SU-DHL-6 (cell line): ENCODE results near the gene PIP4K2B.

ENCODE experiments used
- H2AFZ ChIP-seq: fragments of 200-600 bp; sonication (generic); 2 replicates; pipeline ENCODE4 v1.6.1; 2014; ENCODE audit warnings: low read depth, mild to moderate bottlenecking, moderate library complexity, mixed read lengths, antibody characterized with exemption, low read length; ENCODE audit not compliant: severe bottlenecking
- H3F3A ChIP-seq: fragments of 200-600 bp; shearing (Covaris generic); 2 replicates; pipeline ENCODE4 v1.6.0; 2016; ENCODE audit warnings: antibody characterized with exemption, mild to moderate bottlenecking; ENCODE audit not compliant: insufficient read depth
- H3K27ac ChIP-seq: fragments of 200-600 bp; sonication (generic); 2 replicates; pipeline ENCODE4 v1.5.1; 2016; ENCODE audit warnings: low read depth, mild to moderate bottlenecking, low read length, moderate library complexity, mixed read lengths
- H3K27me3 ChIP-seq: fragments of 200-600 bp; sonication (generic), shearing (Covaris generic); 2 replicates; pipeline ENCODE4 v1.6.0; 2014; ENCODE audit warnings: mild to moderate bottlenecking, low read length
- H3K36me3 ChIP-seq: fragments of 200-600 bp; sonication (generic); 2 replicates; pipeline ENCODE4 v1.6.1; 2014; ENCODE audit warnings: mild to moderate bottlenecking, low read length, mixed read lengths
- H3K4me2 ChIP-seq: fragments of 300-600, 200-600 bp; shearing (Covaris generic), sonication (generic); 2 replicates; pipeline ENCODE4 v1.6.0; 2014; ENCODE audit warnings: low read length, low read depth, mild to moderate bottlenecking; ENCODE audit not compliant: poor library complexity, severe bottlenecking
- H3K4me3 ChIP-seq: fragments of 200-600 bp; sonication (generic); 2 replicates; pipeline ENCODE4 v1.5.1; 2014; ENCODE audit warnings: antibody characterized with exemption, low read length, mild to moderate bottlenecking, mixed read lengths; ENCODE audit not compliant: insufficient read depth, poor library complexity, severe bottlenecking
- H3K79me2 ChIP-seq: fragments of 200-600 bp; sonication (generic); 2 replicates; pipeline ENCODE4 v1.6.1; 2014; ENCODE audit warnings: mild to moderate bottlenecking, low read length, moderate library complexity; ENCODE audit not compliant: insufficient read depth
- H3K9ac ChIP-seq: fragments of 200-600 bp; sonication (generic); 2 replicates; pipeline ENCODE4 v1.7.0; 2014; ENCODE audit warnings: mild to moderate bottlenecking, low read length
- H3K9me2 ChIP-seq: fragments of 200-600 bp; sonication (generic); replicated peaks from 2 replicates; pipeline ENCODE4 v1.6.1; 2014; ENCODE audit warnings: low read length; ENCODE audit not compliant: insufficient read depth
- H3K9me3 ChIP-seq: fragments of 200-600 bp; sonication (generic); 2 replicates; pipeline ENCODE4 v1.6.1; 2014; ENCODE audit warnings: low read length, mixed read lengths; ENCODE audit not compliant: insufficient read depth
- H4K20me1 ChIP-seq: fragments of 200-600 bp; sonication (generic); 2 replicates; pipeline ENCODE4 v1.6.1; 2014; ENCODE audit warnings: low read depth, mild to moderate bottlenecking, antibody characterized with exemption, low read length, moderate library complexity, mixed read lengths
- EZH2phosphoT487 ChIP-seq: fragments of 200-600 bp; sonication (generic), shearing (Covaris generic); conservative IDR thresholded peaks from 2 replicates; pipeline ENCODE4 v1.6.1; 2018; ENCODE audit warnings: mild to moderate bottlenecking, antibody characterized with exemption, low read length, moderate library complexity, mixed read lengths
- TF ChIP-seq, protein P1 (sequence below): fragments of 200-600 bp; sonication (generic); IDR thresholded peaks from one replicate; pipeline ENCODE4 v1.5.1; 2017; ENCODE audit warnings: antibody characterized with exemption, mild to moderate bottlenecking, low read length, moderate library complexity; ENCODE audit not compliant: insufficient read depth, poor library complexity, severe bottlenecking

PIP4K2B gene

DNA sequence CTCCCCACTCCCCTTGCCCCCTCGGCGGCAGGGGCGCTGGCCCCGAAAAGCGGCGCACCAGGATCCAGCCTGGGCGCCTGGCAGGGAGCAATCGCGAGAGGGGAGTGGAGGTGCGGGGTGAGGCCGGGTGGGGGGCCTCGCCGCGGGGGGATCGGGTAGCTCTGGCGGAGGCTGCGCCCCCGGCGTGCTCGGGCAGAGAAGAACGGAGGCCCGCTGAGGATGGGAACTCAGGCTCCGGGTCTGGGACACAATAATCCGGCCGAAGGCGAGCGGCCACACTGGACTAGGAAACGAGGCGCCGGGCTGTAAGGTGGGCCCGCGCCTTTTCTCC, 50.5 kb downstream of the PIP4K2B start:
- H4K20me1 ChIP-seq = no peaks in the 10 kb centered on the region
- H3K79me2 ChIP-seq = peaks cover 13% of the 10 kb centered on the region
- H3F3A ChIP-seq = 0 out of 2 replicates have a peak, but pooled peaks cover 9% of the 10 kb centered on the region
- H3K9ac ChIP-seq = no peak overlapping the region
- H3K9me2 ChIP-seq = no peaks in the 10 kb centered on the region
- no peaks in the 10 kb centered on the region for H3K36me3 ChIP-seq
- H2AFZ ChIP-seq = no peak overlapping the region
- H3K27me3 ChIP-seq = no peaks in the 10 kb centered on the region
- TF ChIP-seq EZH2phosphoT487 = no peak
- TF ChIP-seq, protein P1, sequence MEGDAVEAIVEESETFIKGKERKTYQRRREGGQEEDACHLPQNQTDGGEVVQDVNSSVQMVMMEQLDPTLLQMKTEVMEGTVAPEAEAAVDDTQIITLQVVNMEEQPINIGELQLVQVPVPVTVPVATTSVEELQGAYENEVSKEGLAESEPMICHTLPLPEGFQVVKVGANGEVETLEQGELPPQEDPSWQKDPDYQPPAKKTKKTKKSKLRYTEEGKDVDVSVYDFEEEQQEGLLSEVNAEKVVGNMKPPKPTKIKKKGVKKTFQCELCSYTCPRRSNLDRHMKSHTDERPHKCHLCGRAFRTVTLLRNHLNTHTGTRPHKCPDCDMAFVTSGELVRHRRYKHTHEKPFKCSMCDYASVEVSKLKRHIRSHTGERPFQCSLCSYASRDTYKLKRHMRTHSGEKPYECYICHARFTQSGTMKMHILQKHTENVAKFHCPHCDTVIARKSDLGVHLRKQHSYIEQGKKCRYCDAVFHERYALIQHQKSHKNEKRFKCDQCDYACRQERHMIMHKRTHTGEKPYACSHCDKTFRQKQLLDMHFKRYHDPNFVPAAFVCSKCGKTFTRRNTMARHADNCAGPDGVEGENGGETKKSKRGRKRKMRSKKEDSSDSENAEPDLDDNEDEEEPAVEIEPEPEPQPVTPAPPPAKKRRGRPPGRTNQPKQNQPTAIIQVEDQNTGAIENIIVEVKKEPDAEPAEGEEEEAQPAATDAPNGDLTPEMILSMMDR = no peak
- no peak overlapping the region for H3K4me2 ChIP-seq
- H3K9me3 ChIP-seq = no peaks in the 10 kb centered on the region
- H3K27ac ChIP-seq = no peak overlapping the region
- H3K4me3 ChIP-seq = no peak overlapping the region

- Histone ChIP-seq H3K27me3 (no peaks in the 10 kb centered on the region), H3K9me3 (no peaks in the 10 kb centered on the region), H4K20me1 (no peaks in the 10 kb centered on the region), H3K9ac (peak within 1 kb of the TSS; percentile 45), H3K79me2 (peaks cover 8% of the 10 kb centered on the region), H3K4me2 (peak within 1 kb of the TSS; percentile 58), H3K4me3 (peak within 1 kb of the TSS; percentile 48), H3F3A (0 out of 2 replicates have a peak, but pooled peaks cover 9% of the 10 kb centered on the region), H3K9me2 (no peaks in the 10 kb centered on the region), H2AFZ (peak within 1 kb of the TSS; percentile 15), H3K36me3 (no peaks in the 10 kb centered on the region), H3K27ac (no peak within 1 kb of the TSS)
- TF ChIP-seq, protein P1 = no peak
- no peak for TF ChIP-seq EZH2phosphoT487
Measured at GRCh38 chr17:38748149-38748891, 51.0 kb downstream of the PIP4K2B start, which contains the start of gene PCGF2. Gene PCGF2 (minus strand): TSS chr17:38748336. CDS start chr17:38740402, 7,934 bp downstream.

DNA sequence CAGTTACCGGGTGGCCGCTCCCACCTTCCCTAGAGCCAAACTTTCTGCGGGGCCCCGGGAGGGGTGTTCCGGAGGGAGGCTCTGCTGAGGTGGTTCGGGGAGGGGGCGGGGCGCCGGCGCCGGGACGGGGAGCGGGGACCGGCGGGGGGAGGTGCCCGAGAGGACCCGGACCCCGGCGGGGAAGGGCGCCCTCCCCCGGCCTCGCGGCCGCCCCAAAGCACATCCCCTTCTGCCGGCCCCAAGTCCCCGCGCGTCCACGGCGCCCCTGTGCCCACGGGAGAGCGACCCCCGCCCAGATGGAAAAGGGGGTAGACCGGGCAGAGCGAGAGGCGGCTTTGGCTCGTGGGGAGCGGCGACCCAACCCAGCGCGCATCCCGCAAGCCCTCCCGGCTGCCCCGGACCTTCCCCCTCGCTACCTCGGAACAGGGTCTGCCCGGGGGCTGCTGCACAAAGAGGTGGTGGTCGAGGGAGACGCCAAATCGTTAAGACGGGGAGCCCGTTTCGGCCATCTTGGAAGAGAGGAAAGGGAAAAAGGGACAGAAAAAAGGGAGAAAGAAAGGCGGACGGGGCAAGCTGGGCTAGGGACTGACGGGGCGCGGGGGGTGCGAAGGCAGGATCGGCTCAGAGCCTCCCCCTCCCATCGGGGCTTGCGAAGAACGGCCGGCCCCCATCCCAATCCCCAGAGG, 51.8 kb downstream of the PIP4K2B start:
- Histone ChIP-seq H3K9me2 (no peaks in the 10 kb centered on the region), H3K27me3 (no peaks in the 10 kb centered on the region), H3K27ac (no peak overlapping the region), H3K79me2 (peaks cover under 1% of the 10 kb centered on the region), H2AFZ (peak overlapping the region; percentile 15), H3K36me3 (no peaks in the 10 kb centered on the region), H3K4me3 (peak overlapping the region; percentile 48), H3K9me3 (no peaks in the 10 kb centered on the region), H3K9ac (peak overlapping the region; percentile 45), H3F3A (0 out of 2 replicates have a peak, but pooled peaks cover 9% of the 10 kb centered on the region), H4K20me1 (no peaks in the 10 kb centered on the region), H3K4me2 (peak overlapping the region; percentile 58)
- TF ChIP-seq EZH2phosphoT487 = no peak
- TF ChIP-seq, protein P1 = no peak
